ENCODE data around the gene TERF2IP.

The TERF2IP gene, protein sequence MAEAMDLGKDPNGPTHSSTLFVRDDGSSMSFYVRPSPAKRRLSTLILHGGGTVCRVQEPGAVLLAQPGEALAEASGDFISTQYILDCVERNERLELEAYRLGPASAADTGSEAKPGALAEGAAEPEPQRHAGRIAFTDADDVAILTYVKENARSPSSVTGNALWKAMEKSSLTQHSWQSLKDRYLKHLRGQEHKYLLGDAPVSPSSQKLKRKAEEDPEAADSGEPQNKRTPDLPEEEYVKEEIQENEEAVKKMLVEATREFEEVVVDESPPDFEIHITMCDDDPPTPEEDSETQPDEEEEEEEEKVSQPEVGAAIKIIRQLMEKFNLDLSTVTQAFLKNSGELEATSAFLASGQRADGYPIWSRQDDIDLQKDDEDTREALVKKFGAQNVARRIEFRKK

DNA sequence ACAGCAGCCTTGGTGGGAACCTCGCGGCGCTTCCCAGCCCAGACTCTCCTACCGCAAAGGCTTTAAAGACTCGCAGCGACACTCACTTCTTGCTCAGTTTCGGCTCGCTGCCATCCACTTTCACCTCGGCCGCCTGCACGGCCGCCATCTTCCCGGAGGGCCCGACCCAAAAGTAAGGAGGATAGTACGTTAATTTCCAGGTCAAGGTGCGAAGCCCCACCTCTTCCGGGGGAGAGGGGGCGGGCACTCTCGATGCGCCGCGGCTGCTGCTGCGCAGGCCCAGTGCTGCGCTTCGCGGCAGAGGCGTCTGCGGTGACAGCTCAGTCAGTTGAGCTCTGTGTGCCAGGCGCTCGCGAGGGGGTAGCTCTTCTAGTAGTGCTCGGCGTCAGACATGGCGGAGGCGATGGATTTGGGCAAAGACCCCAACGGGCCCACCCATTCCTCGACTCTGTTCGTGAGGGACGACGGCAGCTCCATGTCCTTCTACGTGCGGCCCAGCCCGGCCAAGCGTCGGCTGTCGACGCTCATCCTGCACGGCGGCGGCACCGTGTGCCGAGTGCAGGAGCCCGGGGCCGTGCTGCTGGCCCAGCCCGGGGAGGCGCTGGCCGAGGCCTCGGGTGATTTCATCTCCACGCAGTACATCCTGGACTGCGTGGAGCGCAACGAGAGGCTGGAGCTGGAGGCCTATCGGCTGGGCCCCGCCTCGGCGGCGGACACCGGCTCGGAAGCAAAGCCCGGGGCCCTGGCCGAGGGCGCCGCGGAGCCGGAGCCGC is at the start of gene TERF2IP, which contains the start of gene KARS1:
TSS of gene TERF2IP (plus strand) at position 282 of the 773 bp plus-strand sequence. CDS start at position 392, 110 bp downstream.
TSS of gene KARS1 (minus strand) at position 174 of the 773 bp plus-strand sequence. CDS start at position 148, 26 bp downstream.
- DNase-seq (ENCODE audit: low read depth) = peak; percentile 91

DNA sequence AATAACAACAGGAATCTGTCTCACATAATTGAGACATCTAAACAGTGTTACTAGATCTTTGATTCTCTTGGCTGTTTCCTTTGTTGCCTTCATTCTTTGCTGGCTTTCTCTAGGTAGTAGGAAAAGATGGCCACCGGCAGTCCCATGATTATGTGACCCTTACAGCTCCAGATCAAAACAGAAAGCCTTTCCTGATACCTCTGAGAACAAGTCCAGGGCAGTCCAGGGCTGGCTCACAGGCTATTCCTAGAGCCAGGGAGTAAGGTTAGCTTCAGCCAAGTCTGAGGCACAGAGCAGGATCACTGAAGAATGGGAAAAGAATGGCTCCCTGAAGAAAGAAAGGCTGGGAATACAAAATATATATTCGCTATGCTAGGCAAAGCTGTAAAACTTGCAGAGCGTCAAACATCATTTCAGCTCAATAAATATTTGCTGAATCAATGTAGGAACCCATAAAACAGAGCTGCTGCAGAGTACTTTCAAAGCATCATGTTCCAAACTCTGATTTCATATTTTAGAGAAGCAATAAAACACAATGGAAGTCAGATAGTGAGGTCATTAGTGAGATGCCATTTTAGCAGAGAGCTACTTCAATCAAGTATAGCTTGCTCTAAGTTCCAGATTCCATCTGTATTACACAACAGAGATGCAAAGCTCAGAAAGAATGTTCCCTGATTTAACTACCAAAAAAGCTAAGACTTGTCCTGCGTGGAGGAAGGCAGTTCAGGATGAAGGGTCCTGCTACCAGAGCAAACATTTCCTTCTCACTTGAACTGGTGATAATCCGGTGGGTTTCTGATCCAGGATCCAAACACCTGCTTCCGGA is 47.9 kb upstream of the TERF2IP start:
- no peak for DNase-seq (ENCODE audit: low read depth)

DNA sequence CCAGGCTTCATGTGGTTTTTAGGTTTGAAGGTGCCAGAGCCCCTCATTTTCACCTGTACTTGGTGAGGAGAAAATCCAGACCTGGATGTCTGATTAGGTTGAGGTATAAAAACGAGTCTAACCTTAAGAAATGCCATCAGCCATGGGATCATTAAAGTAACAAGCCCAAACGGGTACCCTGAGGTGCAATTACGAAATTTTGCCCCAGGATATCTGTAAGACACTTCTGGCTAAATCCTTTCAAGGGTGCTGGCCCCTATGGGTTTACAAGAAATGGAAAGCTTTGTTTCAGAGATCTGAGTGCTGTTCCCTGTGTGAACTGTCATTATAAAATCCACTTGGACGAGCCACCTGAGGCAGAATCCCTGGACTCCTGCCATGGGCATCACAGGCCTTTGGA is 44.3 kb upstream of the TERF2IP start:
- DNase-seq (ENCODE audit: low read depth) = no peak

DNA sequence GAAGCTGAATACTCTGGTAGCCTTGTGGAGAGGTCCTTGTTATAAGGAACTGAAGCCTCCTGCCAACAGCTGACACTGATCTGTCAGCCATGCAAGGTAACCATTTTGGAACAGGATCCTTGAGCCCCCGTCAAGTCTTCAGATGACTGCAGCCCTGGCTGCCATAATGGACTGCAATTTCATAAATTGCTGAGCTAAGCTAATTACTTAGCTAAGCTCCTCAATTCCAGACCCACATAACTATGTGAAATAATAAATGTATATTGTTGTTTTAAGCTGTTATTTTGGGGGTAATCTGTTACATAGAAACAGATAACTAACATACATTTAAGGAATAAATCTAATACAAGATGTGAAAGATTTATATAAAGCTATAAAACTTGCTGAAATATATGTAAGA is 41.1 kb upstream of the TERF2IP start:
- no peak for DNase-seq (ENCODE audit: low read depth)

DNA sequence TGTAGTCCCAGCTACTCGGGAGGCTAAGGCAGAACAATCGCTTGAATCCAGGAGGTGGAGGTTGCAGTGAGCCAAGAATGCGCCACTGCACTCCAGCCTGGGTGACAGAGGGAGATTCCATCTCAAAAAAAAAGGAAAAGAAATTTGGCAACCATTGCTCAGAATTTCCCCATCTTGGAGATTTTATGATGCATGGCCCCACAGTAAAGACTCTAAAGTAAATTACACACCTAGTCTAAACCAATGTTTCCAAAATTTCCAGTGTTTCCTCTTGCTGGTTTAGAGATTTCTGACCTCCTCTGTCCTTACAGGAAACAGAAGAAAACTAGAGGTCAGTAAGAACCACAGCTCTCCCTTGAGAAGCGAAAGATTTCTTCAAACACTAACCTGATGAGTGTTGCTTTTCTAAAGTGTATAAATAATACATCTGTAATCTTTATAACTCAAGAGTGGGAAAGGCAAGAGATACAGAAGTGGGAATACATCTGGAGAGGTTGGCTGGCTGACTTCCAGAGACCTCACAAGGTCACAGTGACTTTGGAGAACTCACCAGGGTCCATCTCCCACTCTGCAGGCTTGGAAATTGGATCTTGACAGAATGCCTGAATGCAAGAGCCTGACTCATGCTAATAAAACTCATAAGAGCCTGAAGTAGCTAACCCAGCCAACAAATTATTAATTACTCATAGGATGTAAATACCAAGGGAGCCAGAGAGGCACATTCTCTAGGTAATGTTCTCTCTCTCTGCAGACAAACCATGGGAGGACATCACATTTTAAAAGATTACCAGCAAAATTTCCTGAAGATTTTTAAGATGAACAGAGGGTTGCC is 33.3 kb upstream of the TERF2IP start:
- DNase-seq (ENCODE audit: low read depth) = no peak

DNA sequence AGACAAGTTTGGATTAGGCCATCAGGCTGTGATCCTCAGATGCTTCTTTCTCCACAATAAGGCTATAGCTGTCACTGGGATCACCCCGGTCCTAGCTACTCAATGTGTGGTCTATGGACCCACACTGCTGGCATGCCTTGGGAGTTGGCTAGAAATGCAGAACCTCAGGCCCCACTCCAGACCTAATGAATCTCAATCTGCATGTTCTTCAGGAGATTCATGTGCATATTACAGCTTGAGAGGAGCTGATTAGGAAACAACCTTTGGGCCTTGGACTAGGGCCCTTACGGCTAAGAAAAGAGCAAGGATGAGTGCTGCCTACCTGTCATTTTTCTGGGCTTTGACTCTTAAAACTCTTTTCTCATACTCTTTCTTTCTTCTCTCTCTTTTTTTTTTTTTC is 32.0 kb upstream of the TERF2IP start:
- no peak for DNase-seq (ENCODE audit: low read depth)

DNA sequence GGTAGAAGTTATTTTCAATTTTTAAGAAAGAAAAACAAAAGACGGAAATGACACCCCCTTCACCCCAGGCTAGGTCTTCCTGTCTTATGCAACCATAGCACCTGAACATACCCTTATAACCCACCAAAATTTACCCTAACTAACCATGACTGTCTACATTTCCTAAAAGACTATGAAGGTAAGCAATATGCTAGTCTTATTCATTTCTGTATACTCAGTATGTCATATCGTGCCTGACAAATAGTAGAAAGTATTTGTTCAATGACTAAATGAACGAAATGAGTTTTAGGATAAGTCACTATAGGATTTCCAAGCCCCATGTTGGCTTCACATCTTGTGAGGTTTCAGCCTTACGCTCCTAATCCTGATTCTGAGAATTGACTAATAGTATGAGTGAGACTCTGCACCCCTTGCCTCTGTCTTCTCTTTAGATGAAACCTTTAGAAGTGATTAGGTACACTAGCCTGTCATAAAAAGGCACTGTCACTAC is 31.0 kb upstream of the TERF2IP start:
- DNase-seq (ENCODE audit: low read depth) = no peak

DNA sequence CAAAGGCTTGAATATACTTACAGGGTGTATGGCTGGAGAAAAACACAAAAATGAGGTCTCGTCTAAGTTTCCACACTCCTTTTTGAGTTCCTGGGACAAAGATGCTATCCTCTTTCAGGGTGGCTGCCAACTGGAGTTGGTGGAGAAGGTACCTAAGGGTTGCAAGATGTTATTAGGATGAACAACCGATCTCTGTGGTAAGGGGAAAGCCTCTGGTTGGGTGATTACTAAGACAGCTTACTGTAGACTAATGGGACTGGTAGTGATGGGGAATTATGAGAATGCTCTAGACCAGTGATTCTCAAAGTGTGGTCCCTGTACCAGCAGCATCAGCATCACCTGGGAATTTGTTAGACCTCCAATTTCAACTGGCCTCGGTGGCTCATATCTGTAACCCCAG is 30.5 kb upstream of the TERF2IP start:
- DNase-seq (ENCODE audit: low read depth) = no peak

DNA sequence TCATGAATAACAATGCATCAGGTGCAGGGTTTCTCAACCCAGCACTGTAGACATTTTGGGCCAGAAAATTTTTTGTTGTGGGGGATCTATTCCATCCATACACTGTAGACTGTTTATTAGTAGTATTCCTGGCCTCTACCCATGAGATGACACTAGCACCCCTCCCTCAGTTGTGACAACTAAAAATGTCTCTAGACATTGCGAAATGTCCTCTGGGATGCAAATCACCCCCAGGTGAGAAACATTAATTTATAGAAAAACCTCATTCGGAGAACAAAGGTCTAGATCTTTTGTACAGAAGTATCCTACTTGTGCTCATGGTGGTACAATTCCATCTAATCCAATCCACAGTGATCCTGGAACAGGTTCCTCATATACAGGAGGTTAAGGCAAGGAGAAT is 28.8 kb upstream of the TERF2IP start:
- DNase-seq (ENCODE audit: low read depth) = no peak

DNA sequence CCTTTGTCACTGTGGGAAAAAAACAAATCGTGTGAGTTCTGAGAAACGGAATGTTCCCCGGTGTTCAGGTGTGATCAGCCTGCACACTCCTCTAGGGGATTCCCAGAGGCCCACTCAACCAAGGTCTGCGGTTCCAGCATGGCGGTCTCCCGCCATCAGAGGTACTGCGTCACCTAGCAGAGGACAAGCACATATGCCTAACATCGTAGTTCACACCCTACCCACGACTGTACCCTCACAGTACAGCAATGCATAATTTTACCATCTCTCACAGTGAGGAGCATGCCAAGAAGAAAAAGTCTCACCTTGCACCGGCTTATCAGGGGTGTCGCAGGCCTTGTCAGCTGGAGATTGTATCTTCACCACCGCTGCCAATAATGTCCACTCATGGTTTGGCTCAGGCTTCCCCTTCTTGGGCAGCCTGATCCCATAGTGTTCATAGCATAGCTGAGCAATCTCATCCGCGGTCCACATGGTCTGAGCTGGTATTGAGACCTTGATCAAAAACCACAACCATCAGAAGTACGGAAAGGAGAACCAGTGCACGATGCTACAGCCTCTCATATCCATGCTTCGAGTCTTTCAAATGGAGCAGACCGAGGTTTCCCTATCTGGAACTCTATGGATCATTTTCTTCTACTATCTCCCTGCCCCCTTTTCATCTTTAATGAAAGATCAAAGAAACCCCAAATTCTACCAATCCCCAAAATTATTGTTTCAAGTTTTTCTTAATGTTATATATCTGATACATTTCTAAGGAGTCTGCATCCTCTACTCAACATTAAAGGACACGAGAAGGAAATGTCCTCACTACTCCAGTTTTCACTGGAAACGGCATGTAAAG is 27.0 kb upstream of the TERF2IP start:
- DNase-seq (ENCODE audit: low read depth) = peak; percentile 8

DNA sequence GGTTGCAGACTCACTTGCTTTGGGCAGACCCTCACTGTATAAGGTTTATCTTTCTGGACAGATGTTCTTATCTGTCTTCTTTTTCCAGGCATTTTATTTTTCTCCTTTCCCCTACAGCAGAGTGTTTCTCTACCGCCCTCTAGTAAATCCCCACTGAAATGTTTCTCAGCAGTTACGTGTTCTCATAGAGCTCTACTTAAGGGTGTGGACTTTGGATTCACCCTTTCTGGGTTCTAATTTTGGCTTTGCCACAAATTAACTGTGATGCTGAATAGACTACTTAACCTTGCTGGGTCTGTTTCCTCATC is 26.4 kb upstream of the TERF2IP start:
- DNase-seq (ENCODE audit: low read depth) = no peak

DNA sequence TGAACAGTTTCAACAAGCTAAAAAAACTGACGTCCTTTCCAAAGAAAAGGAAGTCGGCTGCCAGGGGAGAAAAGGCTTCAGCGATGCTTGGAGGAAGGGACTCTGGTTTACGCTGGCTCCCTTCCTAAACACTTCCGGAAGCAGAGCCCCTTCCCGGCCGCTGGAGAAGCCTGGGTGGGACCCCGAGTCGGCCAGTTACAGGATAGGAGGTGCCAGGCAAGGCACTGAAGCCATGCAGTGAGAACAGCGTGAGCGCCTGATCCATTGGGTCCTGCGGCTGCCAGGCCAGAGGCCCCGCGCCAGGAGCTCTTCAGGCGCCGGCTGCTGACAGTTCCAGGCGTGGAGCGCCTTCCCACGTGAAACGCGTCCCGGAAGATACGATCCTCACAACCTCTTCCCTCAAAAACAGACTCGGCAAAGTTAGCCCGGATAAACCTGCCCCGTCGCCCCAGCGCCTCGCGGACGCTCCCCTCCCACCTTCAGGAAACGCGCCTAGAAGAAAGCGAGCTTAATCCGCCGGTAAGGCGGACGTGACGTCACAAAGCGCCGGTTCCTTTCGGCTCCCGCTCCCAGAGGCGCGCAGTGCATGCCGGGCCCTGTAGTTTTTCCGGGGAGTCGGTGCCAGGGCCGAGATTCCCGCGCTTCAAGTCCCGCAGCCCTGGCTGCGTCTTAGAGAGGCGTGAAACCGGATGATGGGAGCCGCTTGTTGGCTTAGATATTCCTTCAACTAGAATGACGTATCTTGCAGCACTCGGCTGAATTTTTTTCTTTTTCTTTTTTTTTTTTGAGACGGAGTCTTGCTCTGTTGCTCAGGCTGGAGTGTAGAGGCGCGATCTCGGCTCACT is 24.6 kb upstream of the TERF2IP start, which contains the start of gene ADAT1:
TSS of gene ADAT1 (minus strand) at position 521 of the 845 bp plus-strand sequence. CDS start 2,482 bp downstream, outside the sequence.
- peak; percentile 99 for DNase-seq (ENCODE audit: low read depth)

DNA sequence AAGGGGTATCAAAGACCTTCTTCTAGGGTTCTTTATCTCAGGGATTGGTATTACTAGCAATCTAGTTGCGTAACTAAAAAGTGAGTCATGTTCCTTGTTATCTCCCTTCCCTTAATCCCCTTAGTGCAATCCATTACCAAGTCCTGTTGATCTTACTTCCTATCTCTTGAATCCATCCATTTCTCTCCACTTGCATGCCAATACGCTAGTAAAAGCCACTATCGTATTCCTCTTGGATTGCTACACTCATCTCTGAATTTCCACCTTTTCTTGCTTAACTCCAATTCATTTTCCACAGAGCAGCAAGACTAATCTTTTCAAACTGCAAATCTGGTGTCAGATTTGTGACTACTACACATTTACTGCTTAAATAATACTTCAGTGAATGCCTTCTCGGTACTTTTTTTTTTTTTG is 22.6 kb upstream of the TERF2IP start:
- DNase-seq (ENCODE audit: low read depth) = no peak

DNA sequence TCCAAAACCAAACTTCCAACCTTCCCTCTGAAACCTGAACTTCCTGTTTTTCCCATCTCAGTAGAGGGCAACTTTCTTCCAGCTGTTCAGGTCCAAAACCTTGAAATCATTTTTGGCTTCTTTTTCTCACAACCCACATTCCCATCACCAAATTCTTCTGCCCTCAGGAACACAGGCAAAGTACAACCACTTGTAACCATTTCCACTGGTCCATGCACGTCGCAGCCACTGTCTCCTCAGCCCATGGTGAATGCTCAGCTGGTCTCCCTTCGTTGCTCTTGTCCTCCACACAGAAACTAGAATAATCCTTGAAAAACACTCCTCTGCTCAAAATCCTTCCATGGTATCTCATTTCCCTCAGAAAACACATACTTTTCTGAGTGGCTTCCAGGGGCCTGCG is 20.8 kb upstream of the TERF2IP start:
- DNase-seq (ENCODE audit: low read depth) = no peak

DNA sequence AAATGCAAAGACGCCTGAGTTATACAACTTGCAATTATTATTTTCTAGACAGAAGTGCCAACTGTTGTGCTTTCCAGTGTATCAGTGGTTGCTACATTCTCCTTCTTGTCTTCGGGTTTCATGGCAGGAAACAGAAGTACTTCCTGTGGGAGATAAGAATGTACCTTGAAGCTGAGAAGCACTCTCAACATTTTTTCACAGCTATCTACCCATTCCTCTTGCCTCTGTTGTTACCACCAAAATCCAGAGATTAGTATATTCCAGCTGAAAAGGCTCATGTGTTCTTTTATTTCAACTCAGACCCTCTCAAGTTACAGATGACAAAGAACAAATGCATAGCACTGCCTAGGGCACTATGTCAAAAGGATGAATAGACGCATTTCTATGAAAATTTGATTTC is 19.7 kb upstream of the TERF2IP start:
- DNase-seq (ENCODE audit: low read depth) = no peak

DNA sequence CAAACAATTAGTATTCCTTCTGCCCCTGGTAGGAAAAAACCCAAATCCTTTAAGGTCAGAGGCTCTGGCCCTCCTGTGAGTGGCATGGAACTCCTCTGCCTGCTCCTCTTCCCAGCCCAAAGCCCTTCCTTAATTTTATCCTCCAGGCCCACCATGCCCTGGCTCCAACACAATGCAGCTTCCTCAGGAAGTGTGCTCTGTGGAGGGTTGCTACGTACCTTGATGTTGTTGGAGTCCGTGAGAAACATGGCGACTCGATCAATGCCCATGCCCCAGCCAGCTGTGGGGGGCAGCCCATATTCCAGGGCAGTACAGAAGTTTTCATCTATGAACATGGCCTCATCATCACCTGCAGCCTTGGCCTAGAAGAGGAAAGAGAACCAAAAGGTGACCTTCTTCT is 19.2 kb upstream of the TERF2IP start:
- DNase-seq (ENCODE audit: low read depth) = no peak

DNA sequence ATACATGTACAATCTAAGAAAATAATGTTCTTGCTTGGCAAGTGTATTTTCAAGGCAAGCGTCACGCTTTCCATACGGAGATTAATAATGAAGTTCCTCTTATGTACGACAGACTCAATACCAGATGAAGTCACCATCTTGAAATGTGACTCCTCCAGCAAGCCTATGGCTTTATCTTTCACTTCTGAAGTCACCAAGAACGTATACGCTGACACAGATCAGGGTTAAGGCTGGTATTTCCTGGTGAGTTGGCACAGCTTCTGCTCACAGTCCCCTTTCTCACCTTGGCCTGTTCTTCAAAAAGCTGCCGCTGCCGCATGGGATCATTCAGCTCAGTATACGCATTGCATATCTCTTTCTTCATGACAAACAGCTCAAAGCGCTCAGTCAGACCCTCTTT is 18.4 kb upstream of the TERF2IP start:
- DNase-seq (ENCODE audit: low read depth) = no peak

DNA sequence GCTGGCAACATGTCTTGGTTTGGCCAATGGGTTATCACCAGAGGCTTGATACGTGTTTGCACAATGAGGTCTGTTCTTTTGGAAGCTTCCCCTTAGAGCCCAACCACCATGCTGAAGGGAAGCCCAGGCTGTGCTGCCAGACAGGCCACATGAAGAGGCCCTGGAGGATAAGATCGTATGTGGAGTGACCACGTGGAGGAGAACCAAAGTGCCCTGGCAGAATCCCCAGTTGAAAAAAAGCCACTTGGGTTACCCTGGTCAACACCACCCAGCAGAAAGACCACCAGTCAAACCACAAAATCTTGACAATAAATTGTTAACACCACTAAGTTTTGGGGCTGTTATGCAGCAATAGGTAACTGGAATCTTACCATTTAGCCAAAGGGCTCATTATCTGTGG is 17.5 kb upstream of the TERF2IP start:
- DNase-seq (ENCODE audit: low read depth) = no peak

DNA sequence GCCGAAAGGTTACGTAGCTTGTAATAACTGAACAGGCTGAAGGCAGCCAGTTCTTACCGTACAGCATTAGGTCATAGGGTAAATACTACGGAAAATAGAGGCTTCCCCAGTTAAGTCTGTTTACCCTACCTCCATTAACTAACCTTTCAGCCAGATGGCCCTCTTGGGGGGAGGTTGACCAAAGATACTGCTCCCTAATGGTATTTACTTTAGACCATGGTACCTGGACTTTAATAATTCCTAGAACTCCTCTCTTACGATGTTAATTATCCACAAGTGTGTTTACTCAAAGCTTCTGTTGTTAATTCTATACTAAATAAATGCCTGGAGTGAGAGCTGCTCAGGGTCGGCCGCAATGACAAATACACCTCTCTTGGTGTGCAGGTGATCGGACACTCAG is 14.7 kb upstream of the TERF2IP start:
- no peak for DNase-seq (ENCODE audit: low read depth)

All from T-helper 22 cell (primary cell).